HT1080 (cell line): ENCODE results near the gene CENPP. TPM values are rescaled to one million over a fixed set of nuclear protein-coding genes. Genes with fewer than 3 reads are reported as not detected.
"Not testable (repeated sequence)": the region's sequence is repeated elsewhere in the genome, so short reads cannot be mapped to it uniquely, and the experiment has no call there.

Experiments
- DNase-seq: peaks from one replicate; pipeline ENCODE4 v3.0.0-alpha.2; 2015; ENCODE audit warnings: low read depth
- total RNA-seq: library from RNA; depleted of rRNA; stranded (reverse); fragments of >200 nt; shearing (Covaris generic); gene quantifications from 2 replicates; pipeline ENCODE4 v1.2.3, GENCODE V29; 2014

CENPP gene
- total RNA-seq, 1 experiment from 2014 or later, result 16.0 TPM

GRCh38 chr9:92612816-92613215 is 287.1 kb downstream of the CENPP start:
- DNase-seq, result no peak

- no peak for DNase-seq
Observed at GRCh38 chr9:92613268-92614122, 287.7 kb downstream of the CENPP start.

GRCh38 chr9:92614123-92614510 is 288.4 kb downstream of the CENPP start:
- DNase-seq, result no peak

- DNase-seq, result no peak
Observed at GRCh38 chr9:92614763-92615461, 289.2 kb downstream of the CENPP start.

- DNase-seq, result no peak
Observed at GRCh38 chr9:92615790-92616189, 290.0 kb downstream of the CENPP start.

GRCh38 chr9:92616199-92616641 is 290.5 kb downstream of the CENPP start:
- no peak for DNase-seq

GRCh38 chr9:92616655-92617111 is 290.9 kb downstream of the CENPP start:
- no peak for DNase-seq

- no peak for DNase-seq
Observed at GRCh38 chr9:92617195-92617813, 291.6 kb downstream of the CENPP start.

GRCh38 chr9:92617951-92618510 is 292.3 kb downstream of the CENPP start:
- no peak for DNase-seq

- DNase-seq, result no peak
Observed at GRCh38 chr9:92618633-92619225, 293.0 kb downstream of the CENPP start.

GRCh38 chr9:92619601-92620300 is 294.0 kb downstream of the CENPP start:
- DNase-seq, result no peak

- DNase-seq, result no peak
Observed at GRCh38 chr9:92620845-92621244, 295.1 kb downstream of the CENPP start.

- DNase-seq, result not testable (repeated sequence)
Observed at GRCh38 chr9:92623936-92624335, 298.2 kb downstream of the CENPP start.

GRCh38 chr9:92626484-92626883 is 300.7 kb downstream of the CENPP start:
- no peak for DNase-seq

GRCh38 chr9:92627651-92628050 is 301.9 kb downstream of the CENPP start:
- no peak for DNase-seq

- DNase-seq, result no peak
Observed at GRCh38 chr9:92631452-92632343, 305.9 kb downstream of the CENPP start.

- DNase-seq, result no peak
Observed at GRCh38 chr9:92632641-92633040, 306.9 kb downstream of the CENPP start.

- no peak for DNase-seq
Observed at GRCh38 chr9:92633614-92634278, 308.0 kb downstream of the CENPP start.
